Measurements from ENCODE around the gene HLA-F.

Gene HLA-F

DNA sequence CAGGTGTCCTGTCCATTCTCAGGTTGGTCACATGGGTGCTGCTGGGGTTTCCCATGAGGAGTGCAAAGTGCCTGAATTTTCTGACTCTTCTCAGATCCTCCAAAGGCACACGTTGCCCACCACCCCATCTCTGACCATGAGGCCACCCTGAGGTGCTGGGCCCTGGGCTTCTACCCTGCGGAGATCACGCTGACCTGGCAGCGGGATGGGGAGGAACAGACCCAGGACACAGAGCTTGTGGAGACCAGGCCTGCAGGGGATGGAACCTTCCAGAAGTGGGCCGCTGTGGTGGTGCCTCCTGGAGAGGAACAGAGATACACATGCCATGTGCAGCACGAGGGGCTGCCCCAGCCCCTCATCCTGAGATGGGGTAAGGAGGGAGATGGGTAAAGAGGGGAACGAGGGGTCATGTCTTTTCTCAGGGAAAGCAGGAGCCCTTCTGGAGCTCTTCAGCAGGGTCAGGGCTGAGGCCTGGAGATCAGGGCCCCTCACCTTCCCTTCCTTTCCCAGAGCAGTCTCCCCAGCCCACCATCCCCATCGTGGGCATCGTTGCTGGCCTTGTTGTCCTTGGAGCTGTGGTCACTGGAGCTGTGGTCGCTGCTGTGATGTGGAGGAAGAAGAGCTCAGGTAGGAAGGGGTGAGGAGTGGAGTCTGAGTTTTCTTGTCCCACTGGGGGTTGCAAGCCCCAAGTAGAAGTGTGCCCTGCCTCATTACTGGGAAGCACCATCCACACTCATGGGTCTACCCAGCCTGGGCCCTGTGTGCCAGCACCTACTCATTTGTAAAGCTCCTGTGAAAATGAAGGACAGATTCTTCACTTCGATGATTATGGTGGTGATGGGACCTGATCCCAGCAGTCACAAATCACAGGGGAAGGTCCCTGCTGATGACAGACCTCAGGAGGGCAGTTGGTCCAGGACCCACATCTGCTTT, 2.0 kb downstream of the HLA-F start:
- no peak for DNase-seq (ENCODE audit: low spot score)

DNA sequence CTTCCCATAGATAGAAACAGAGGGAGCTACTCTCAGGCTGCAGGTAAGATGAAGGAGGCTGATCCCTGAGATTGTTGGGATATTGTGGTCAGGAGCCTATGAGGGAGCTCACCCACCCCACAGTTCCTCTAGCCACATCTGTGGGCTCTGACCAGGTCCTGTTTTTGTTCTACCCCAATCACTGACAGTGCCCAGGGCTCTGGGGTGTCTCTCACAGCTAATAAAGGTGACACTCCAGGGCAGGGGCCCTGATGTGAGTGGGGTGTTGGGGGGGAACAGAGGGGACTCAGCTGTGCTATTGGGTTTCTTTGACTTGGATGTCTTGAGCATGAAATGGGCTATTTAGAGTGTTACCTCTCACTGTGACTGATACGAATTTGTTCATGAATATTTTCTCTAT, 2.8 kb downstream of the HLA-F start:
- no peak for DNase-seq (ENCODE audit: low spot score)

DNA sequence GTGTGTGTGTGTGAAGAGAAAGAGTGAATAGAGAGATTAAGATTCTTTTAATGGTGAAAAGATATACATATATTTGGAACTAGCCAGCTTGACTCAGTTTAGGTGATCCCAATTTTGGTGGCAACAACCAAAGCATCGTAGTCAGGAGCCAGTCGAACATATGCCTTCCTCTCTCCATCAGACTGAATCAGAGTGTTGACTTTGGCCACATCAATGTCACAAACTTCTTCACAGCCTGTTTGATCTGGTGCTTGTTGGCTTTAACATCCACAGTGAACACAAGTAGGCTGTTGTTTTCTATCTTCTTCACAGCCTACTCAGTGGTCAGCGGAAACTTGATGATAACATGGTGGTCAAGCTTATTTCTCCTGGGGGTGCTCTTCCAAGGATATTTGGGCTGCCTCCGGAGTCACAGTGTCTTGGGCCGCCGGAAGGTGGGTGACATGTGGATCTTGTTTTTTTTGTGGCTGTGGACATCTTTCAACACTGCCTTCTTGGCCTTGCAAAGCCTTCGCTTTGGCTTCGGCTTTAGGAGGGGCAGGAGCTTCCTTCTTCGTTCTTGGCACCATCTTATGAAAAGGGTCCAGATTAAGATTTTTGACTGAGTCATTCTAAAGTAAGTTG, 3.4 kb downstream of the HLA-F start:
- DNase-seq (ENCODE audit: low spot score): no peak

DNA sequence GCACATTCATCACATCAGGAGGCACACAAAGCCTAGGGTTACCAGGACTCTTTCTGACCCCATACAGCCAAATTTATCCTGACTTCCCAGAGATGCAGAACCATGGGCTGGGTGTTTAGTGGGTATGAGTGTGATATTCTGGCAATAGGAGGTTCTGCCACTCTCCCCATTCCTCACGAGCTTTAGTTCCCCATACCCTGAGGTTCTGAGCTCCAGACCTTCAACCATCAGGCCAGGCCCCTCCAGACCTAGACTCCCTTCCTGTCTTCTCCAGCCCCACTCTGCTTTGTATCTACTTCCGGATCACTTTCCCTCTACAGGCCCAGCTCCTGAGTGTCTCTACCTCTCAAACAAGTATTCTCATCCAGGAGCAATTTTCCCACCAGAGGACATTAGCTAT, 4.4 kb downstream of the HLA-F start:
- DNase-seq (ENCODE audit: low spot score): no peak

DNA sequence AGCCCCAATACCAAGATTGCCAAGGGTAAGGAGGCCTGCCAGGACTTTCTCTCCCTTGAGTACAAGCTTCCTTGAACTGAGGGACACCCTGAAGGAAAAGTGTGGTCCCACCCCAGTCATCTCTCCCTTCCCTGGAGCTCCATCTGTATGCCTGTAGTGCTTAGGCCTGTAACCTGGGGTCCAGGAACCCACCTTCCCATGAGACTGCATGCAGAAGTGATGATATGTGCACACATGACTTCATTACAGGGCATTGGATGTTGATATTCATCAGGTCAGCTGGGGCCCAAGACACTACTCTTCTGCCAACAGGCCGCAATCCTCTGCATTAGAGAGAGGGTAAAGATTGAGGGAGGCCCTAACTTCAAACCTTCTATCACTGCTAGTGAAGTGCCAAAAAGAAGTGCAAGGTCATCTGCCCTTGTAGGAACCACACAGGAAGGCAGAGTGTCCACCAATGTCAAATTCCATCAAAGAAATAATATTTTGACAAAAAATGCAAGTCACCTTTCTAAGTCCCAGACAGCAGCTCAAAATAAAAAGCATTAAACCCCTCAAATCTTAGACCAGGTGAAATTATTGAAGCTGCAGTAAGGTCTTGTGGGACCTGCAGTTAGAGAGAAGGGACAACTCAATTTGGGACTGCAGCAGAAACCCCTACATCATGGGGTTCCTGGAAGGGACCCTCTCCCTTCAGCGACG, 5.1 kb downstream of the HLA-F start:
- DNase-seq (ENCODE audit: low spot score): no peak

DNA sequence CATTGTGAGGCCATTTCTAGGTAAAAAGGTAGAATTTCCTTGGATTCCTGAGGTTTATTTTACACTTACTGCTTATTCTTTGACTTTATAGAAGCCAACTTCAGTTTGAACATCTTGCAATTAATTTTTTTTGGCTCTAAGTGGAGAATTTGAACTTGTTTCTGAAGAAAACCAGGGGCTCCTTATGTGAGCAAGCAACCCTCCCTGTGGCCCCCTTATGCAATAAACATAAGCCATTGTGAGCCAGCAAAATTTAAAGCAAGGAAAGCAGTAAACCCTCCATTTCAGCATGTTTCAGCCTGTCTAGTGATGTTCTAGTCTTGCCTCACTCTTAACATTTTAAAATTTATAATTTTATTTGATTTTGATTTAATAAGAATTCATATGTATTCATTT, 5.6 kb downstream of the HLA-F start:
- no peak for DNase-seq (ENCODE audit: low spot score)

DNA sequence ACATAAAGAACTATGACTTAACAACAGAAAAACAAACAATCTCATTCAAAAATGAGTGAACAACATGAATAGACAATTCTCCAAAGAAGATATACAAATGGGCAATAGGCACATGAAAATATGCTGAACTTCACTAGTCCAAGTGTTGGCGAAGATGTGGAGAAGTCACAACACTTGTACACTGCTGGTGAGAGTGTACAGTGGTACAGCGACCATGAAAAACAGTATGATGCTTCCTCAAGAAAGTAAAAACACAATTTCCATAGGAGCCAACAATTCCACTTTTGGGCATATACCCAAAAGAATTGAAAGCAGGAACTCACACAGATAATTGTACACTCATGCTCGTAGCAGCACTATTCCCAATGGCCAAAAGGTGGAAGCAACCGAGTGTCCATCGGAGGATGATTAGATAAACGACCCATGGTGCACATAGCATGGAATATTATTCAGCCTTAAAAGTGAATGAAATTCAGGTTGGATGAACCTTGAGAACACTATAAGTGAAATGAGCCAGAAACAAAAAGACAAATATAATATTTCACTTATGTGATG, 6.6 kb downstream of the HLA-F start:
- no peak for DNase-seq (ENCODE audit: low spot score)

DNA sequence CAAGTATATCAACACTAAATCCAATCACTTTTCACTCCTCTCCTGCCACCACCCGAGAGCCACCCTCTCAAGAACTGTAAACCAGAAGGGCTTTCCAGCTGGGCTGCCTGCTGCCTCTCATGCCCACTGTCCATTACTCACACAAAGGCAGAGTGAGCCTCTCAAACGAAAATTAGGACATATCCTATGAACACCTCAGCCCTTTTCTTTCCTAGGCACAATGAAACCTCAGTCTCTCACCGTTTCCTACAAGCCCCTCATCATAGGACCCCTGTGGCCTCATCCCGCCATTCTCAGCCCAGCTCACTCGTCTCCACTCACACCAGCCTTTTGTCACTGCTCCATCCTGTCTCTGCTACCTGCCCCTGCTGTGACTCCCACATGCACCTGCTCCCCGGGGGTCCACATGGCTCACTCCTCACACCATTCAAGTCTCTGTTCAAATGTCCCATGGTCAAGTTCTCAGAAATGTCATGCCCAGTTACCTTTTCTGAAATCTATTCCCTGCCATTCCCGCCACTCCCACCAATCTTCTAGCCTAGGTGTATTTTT, 7.4 kb downstream of the HLA-F start:
- DNase-seq (ENCODE audit: low spot score): no peak

DNA sequence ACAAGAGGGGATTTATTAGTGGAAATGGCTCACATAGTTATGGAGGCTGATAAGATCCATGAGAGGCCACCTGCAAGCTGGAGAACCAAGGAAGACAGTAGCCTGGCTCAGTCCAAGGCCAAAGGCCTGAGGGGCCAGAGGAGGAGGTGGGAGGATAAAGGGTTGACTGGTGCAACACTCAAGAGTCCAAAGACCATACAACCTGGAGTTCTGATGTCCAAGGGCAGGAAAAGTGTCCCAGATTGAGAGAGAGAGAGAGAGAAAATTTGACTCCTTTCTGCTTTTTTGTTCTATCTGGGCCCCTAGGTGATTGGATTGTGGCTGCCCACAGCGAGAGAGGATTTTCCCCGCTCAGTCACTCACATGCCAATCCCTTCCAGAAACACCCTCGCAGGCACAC, 8.0 kb downstream of the HLA-F start:
- no peak for DNase-seq (ENCODE audit: low spot score)

DNA sequence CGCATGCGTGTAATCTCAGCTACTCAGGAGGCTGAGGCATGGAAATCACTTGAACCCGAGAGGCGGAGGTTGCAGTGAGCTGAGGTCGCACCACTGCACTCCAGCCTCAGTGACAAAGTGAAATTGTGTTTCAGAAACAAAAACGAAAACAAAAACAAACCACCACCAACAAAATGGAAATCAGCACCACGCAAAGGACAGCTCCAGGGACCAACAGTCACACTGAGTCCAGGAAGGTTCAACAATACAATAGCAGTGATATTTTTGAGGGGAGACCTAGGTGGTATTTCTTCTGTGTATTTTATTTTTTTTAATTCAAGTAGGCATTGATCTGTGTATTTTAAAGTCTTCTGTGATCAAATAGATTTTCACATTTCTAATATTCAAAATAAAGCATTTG, 9.8 kb downstream of the HLA-F start:
- DNase-seq (ENCODE audit: low spot score): no peak

DNA sequence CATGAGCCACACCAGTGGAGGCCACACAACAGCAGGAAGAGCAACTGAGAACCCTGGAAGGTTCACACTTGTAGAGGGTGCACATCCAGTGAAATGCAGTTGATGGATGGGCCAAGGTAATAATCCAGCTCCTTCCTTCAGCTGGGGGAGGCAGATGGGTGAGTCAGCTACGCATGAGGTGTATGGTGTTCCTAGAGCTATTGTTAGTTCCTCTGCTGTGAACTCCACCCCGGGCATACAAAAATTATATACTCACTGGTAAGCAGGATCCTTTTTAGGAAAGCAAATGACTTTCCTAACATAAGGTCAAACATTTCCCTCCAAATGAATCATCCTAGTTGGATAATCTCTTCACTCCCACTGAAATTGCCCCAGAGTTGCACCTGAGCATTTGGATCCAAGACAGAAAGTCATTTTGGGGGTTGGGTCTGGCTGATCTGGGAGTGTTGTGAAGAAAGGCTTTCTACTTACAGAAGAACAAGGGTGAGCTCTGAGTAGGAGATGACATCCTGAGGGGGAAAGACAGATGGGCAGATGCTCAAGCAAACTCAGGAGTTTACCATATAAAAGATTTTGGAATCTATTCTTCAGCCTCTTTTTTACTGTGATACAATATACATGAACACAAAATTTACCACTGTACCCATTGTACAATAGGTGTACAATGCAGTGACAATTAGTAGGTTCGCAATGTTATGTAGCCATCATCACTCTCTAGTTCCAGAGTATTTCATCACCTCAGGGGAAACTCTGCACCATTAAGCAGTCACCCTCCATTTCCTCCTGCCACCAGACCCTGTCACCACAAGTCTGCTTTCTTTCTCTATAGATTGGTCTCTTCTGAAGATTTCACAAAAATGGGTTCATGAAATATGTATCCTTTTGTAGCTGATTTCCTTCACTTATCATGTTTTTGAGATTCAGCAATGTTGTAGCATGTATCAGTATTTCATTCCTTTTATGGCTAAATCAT, 11.1 kb downstream of the HLA-F start:
- no peak for DNase-seq (ENCODE audit: low spot score)

DNA sequence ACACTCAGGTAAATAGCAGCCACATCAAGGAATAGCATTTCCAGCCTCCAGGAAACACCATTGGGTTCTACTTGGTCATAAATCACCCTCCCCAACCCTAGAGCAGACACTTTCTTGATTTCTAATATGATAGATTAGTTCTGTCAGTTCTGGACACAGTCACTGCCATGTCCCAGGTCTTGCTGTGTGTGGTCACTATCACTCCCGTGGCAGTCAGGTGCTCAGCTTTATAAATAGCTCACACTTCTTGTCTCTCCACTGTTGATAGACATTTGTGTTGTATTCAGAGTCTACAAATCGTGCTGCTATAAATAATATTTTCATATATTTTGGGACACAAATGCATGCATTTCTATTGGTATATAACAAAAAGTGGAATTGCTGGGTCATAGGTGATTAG, 13.3 kb downstream of the HLA-F start:
- no peak for DNase-seq (ENCODE audit: low spot score)

DNA sequence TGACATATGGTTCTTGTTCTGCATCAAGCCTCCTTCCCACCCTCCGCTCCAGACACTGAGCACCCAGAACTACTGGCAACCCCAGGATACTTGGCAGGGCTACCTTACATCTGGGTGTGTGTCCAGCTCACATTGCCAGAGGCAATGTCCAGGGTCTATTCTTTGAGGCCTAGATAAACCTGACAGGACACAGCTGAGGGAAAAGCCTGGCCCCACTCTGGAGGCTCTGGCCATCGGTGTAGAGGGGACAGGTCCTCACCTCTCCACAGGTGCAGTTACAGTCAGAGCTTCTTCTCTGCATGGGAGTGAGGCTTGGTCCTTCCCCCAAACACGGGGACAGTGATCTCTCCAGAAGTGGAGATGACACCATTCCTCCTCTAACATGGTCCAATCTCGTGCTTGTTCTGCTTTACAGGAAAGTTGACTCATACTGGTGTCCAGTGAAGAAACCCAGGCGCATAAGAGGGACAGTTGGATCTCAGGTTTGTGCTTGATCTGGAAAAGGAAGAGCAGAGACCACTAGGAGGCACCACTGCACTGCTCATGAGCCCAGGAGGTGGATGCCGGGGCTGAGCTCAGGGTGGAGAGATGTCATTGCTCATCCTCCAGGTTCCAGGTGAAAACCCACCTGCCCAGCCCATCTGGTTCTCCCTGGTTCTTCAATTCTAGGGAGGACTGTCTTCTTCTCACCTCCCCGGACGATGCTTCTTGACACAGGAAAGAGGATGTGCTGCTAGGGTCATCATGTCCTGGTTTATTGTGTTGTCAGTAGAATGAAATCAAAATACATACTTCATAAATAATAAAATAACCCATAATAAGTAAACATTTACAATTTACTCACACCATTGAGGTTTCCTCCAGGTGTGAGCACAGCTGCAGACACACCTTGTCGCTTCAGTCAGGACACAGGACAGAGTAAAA, 14.7 kb downstream of the HLA-F start:
- DNase-seq (ENCODE audit: low spot score): peak; percentile 76

DNA sequence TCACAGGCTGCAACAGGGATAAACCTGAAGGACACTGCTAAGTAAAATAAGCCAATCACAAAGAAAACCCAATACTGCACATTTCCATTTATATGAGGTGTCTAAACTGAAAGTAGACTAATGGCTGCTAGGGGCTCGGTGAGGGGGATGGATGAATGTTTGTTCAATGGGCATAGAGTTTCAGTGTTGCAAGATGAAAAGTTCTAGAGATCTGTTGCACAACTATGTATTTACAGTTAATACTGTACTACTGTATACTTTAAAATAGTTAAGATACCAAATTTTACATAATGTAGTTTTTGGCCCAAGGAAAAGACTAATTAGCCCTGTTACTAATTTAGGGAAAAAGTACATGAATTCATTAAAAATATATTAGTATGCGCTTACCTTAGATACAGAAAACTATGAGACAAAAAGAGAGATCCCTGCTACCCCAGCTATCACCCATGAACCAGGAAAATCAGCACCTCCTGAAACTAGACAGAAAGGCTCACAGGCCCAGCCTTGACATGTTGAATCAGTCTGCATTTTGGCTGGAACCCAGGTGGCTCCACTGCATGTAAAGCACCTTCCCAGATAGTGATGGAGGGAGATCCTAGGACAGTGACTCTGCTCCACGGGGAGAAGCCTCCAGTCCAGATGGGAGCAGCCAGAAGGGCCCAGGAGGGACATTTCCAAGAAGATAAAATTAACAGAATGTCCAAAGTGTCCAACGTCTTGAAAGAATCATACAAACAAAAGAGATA, 16.1 kb downstream of the HLA-F start:
- DNase-seq (ENCODE audit: low spot score): no peak

DNA sequence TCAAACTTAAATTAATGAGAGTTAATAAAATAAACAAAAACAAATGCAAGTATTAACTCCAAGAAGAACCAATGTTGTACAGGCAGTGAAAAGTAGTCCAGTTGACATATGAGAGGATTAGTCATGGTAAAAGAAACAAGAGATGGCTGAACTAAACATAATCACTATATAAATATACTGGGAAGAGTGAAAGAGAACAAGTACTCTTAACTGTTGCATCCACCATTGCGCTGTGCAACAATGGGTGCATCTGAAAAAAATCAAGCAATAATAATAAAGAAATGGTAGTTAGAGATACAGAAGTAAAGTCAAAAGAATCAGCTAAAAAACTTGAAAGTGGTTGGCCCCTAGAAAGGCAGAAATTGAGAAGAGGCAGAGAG, 16.6 kb downstream of the HLA-F start:
- no peak for DNase-seq (ENCODE audit: low spot score)

DNA sequence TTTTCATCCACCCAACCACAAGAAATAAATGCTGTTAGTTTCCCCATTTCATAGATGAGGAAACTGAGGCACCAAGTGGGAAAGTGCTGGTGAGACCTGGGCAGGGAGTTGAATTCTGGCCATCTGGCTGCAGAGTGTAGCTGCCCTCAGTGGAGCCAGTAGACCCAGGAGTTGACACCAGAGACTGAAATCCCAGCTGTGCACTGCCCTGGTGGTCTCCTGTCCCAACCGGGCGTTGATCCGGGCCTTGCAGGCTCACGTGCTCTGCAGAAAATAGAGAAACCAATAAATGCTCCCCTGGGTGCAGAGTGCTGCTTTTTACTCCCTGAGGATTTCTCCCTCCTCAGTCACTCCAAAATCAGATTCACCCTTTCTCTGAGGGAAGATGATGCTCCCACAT, 18.4 kb downstream of the HLA-F start:
- DNase-seq (ENCODE audit: low spot score): no peak

DNA sequence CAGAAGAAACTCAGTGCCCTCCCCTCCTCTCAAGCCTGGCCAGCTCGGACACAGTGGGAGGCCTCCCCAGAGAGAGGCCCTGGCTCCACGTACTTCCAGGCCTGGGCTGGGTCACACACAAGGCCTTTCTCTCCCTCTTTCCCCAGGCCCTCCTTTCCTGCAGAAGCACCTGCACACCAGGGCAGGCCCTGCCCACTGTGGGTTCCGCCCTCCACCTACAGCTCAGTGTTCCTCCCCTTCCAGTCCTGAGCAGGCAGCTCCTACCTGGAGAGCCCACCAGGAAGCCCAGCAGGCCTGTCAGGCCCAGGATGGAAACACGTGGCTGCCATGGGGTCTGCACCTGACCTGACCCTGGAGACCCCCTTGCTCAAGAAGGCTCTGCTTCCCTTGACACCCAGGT, 18.9 kb downstream of the HLA-F start:
- DNase-seq (ENCODE audit: low spot score): no peak

DNA sequence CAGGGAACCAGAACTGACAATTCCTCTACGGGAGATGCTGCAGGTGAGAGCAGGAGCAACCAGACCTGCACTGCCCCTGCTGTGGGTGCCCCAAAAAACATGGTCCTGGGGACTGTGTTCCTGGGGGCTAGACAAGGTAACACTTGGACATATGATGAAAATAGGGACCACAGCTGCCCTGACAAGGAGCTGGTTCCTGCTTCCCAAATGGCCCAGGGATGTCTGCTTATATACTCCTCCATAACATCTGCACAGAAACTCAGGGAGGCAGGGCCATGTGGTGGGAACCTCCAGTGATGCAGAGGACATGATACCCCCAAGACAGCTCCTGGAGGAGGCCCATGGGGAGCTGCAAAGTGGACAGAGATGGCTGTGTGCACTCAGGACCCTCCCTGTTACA, 19.8 kb downstream of the HLA-F start:
- no peak for DNase-seq (ENCODE audit: low spot score)

DNA sequence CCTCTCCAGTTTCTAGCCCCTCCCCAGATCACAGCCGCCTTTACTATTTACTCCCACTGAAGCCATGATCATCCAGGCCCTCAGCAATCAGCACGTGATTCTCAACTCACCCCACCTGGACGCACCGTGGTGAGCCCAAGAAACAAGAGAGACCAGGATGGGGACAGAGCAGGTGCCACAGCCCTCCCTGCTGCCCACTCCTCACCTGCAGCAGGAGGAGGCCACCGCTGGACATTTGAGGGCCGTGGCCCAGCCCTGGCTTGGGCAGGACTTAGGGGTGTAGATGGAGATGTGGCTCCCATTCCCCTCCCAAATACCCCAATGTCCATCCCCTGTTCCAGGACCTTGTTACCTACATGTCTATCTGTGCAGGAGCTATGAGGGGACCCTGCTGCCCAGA, 20.3 kb downstream of the HLA-F start:
- DNase-seq (ENCODE audit: low spot score): no peak

DNA sequence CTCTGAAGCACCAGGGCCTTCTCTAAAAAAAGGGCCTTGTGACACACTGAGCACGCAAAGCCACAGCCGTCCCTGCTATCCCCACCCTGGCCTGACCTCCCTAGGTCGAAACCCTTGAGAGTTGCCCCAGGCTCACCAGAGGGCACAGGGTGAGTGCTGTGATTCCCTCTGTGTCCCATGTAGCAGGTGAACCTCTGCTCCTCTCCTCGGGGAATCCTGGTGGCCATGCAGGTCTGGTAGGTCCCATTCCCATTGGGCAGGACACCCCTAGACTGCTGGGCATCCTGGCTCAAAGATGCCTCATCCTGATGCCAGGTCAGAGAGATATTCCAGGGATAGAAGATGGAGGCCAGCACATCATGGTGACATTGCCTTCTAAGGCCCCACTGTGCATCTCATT, 20.9 kb downstream of the HLA-F start:
- no peak for DNase-seq (ENCODE audit: low spot score)
